HepG2 (cell line): Measurements from ENCODE around the gene SULT2B1. TPM values are rescaled to one million over a fixed set of nuclear protein-coding genes. Genes with fewer than 3 reads are reported as not detected.

ENCODE experiments used
- CCDC6 ChIP-seq: sonication (generic); formaldehyde crosslinking; IDR thresholded peaks from 2 replicates; pipeline ENCODE4 v1.8.1; 2022; ENCODE audit warnings: mild to moderate bottlenecking, missing genetic modification reagents, moderate library complexity
- KLF16 ChIP-seq, 2 experiments: sonication (generic) in 1 of 2; formaldehyde crosslinking in 1 of 2; IDR thresholded peaks; 2 replicates each; pipeline versions ENCODE4 v1.6.1 to v1.8.0; 2016 to 2023; ENCODE audit warnings: missing genetic modification reagents in 2 of 2, missing compliant biosample characterization in 1 of 2
- ZC3H4 ChIP-seq: sonication (generic); formaldehyde crosslinking; IDR thresholded peaks from 2 replicates; pipeline ENCODE4 v1.4.0; 2020; ENCODE audit warnings: missing genetic modification reagents, borderline replicate concordance
- ZFP62 ChIP-seq: sonication (generic); formaldehyde crosslinking; IDR thresholded peaks from 2 replicates; pipeline ENCODE4 v1.4.0; 2020; ENCODE audit warnings: missing genetic modification reagents
- ZNF382 ChIP-seq: sonication (generic); formaldehyde crosslinking; IDR thresholded peaks from 2 replicates; pipeline ENCODE4 v1.5.0; 2020; ENCODE audit warnings: missing genetic modification reagents, mild to moderate bottlenecking, borderline replicate concordance
- ZNF550 ChIP-seq: sonication (generic); formaldehyde crosslinking; IDR thresholded peaks from 2 replicates; pipeline ENCODE4 v1.4.0; 2020; ENCODE audit warnings: mild to moderate bottlenecking, missing genetic modification reagents, borderline replicate concordance
- ZNF75D ChIP-seq: sonication (generic); formaldehyde crosslinking; IDR thresholded peaks from 2 replicates; pipeline ENCODE4 v1.8.1; 2023; ENCODE audit warnings: missing genetic modification reagents, mild to moderate bottlenecking, borderline replicate concordance
- polyA plus RNA-seq, 8 experiments: library from polyadenylated mRNA; depleted of rRNA in 3 of 8; stranded (reverse) in 7 of 8; unstranded in 1 of 8; fragments of >200 nt; fragmentation: Illumina TruSeq in 4 of 8; extraction: Trizol in 4 of 8; gene quantifications; 2 replicates each; pipeline versions ENCODE4 v1.2.1 to v1.2.3, GENCODE V29; 2011 to 2016; ENCODE audit warnings: low read depth in 4 of 8, missing spikeins in 1 of 8, mixed read lengths in 1 of 8; ENCODE audit not compliant: insufficient read depth in 1 of 8
- total RNA-seq, 5 experiments: library from RNA; depleted of rRNA; stranded (reverse); fragments of >200 nt; fragmentation: Illumina TruSeq; extraction: Trizol; gene quantifications; 2 replicates each; pipeline ENCODE4 v1.2.3, GENCODE V29; 2016; ENCODE audit warnings: low read depth in 1 of 5
- TF ChIP-seq, protein P1 (sequence below): sonication (generic); formaldehyde crosslinking; IDR thresholded peaks from 2 replicates; pipeline ENCODE4 v1.5.1; 2020; ENCODE audit warnings: mild to moderate bottlenecking, moderate library complexity, missing genetic modification reagents
- TF ChIP-seq, protein P2 (sequence below): sonication (generic); formaldehyde crosslinking; IDR thresholded peaks from 2 replicates; pipeline ENCODE4 v1.4.0; 2020; ENCODE audit warnings: missing genetic modification reagents, borderline replicate concordance
- TF ChIP-seq, protein P3 (sequence below), 2 experiments: fragments of 450-650 bp in 1 of 2; sonication (generic) in 1 of 2; formaldehyde crosslinking in 1 of 2; IDR thresholded peaks; 2 replicates each; pipeline versions ENCODE4 v1.6.1 to v1.8.0; 2016 to 2022; ENCODE audit warnings: antibody characterized with exemption in 1 of 2, mild to moderate bottlenecking in 1 of 2, missing genetic modification reagents in 1 of 2

SULT2B1 gene
- total and polyA plus RNA-seq, 2 of the 13 experiments (the other 11 are each of a cell fraction or from before 2014, with no cell fraction given), result 0.13 TPM; not detected in 1

DNA sequence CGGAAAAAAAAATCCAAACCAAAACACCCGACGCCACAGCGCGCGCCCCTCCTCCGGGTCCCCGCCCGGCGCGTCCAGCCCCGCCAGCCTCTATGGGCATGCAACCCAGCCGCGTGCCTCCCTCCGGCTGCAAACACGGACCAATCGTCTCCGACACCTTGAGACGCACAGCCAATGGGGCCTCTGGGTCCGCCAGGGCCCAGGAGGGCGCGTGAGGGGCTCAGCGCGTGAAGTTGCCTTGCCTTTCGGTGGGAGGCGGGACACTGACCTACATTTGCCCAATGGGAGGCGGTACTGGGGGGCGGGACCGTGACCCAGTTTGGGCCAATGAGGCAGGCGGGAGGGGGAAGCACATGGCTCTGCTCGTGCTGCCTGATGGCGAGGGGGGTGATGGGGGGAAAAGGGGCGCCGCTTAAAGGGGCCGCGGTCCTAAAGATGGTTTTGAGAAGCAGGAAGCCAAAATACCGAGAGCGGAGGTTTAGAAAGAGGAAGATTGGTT, 85.5 kb downstream of the SULT2B1 start (continued):
- TF ChIP-seq, protein P1, sequence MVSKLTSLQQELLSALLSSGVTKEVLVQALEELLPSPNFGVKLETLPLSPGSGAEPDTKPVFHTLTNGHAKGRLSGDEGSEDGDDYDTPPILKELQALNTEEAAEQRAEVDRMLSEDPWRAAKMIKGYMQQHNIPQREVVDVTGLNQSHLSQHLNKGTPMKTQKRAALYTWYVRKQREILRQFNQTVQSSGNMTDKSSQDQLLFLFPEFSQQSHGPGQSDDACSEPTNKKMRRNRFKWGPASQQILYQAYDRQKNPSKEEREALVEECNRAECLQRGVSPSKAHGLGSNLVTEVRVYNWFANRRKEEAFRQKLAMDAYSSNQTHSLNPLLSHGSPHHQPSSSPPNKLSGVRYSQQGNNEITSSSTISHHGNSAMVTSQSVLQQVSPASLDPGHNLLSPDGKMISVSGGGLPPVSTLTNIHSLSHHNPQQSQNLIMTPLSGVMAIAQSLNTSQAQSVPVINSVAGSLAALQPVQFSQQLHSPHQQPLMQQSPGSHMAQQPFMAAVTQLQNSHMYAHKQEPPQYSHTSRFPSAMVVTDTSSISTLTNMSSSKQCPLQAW (CRISPR knock-in tag), result peak; percentile 92
- TF ChIP-seq CCDC6 (CRISPR knock-in tag) (peak; percentile 90; the same call in 1 of the 2 replicates), ZFP62 (CRISPR knock-in tag) (no peak), ZNF75D (CRISPR knock-in tag) (no peak), ZNF550 (CRISPR knock-in tag) (no peak), KLF16 (CRISPR knock-in tag; IDR thresholded peaks at IDR 0.05) (peak; percentile 63 to 89; a peak in 3 of 4 replicates), ZC3H4 (no peak), ZNF382 (CRISPR knock-in tag) (no peak)
- TF ChIP-seq, protein P2, sequence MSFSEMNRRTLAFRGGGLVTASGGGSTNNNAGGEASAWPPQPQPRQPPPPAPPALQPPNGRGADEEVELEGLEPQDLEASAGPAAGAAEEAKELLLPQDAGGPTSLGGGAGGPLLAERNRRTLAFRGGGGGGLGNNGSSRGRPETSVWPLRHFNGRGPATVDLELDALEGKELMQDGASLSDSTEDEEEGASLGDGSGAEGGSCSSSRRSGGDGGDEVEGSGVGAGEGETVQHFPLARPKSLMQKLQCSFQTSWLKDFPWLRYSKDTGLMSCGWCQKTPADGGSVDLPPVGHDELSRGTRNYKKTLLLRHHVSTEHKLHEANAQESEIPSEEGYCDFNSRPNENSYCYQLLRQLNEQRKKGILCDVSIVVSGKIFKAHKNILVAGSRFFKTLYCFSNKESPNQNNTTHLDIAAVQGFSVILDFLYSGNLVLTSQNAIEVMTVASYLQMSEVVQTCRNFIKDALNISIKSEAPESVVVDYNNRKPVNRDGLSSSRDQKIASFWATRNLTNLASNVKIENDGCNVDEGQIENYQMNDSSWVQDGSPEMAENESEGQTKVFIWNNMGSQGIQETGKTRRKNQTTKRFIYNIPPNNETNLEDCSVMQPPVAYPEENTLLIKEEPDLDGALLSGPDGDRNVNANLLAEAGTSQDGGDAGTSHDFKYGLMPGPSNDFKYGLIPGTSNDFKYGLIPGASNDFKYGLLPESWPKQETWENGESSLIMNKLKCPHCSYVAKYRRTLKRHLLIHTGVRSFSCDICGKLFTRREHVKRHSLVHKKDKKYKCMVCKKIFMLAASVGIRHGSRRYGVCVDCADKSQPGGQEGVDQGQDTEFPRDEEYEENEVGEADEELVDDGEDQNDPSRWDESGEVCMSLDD (CRISPR knock-in tag), result no peak
- TF ChIP-seq, protein P3, sequence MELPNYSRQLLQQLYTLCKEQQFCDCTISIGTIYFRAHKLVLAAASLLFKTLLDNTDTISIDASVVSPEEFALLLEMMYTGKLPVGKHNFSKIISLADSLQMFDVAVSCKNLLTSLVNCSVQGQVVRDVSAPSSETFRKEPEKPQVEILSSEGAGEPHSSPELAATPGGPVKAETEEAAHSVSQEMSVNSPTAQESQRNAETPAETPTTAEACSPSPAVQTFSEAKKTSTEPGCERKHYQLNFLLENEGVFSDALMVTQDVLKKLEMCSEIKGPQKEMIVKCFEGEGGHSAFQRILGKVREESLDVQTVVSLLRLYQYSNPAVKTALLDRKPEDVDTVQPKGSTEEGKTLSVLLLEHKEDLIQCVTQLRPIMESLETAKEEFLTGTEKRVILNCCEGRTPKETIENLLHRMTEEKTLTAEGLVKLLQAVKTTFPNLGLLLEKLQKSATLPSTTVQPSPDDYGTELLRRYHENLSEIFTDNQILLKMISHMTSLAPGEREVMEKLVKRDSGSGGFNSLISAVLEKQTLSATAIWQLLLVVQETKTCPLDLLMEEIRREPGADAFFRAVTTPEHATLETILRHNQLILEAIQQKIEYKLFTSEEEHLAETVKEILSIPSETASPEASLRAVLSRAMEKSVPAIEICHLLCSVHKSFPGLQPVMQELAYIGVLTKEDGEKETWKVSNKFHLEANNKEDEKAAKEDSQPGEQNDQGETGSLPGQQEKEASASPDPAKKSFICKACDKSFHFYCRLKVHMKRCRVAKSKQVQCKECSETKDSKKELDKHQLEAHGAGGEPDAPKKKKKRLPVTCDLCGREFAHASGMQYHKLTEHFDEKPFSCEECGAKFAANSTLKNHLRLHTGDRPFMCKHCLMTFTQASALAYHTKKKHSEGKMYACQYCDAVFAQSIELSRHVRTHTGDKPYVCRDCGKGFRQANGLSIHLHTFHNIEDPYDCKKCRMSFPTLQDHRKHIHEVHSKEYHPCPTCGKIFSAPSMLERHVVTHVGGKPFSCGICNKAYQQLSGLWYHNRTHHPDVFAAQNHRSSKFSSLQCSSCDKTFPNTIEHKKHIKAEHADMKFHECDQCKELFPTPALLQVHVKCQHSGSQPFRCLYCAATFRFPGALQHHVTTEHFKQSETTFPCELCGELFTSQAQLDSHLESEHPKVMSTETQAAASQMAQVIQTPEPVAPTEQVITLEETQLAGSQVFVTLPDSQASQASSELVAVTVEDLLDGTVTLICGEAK (IDR thresholded peaks at IDR 0.05), result no peak
- TF ChIP-seq, protein P3 (CRISPR knock-in tag; IDR thresholded peaks at IDR 0.05), result peak; percentile 50; the same call in 1 of the 2 replicates
